ENCODE results near the gene SMPDL3B. TPM values are rescaled to one million over a fixed set of nuclear protein-coding genes. Genes with fewer than 3 reads are reported as not detected.

The SMPDL3B gene
- polyA plus RNA-seq, 4 donors = 11.6 to 15.8 (median 12.1) TPM

GRCh38 chr1:27940297-27940696 is 5.5 kb downstream of the SMPDL3B start:
- DNase-seq (ENCODE audit: low read depth in 4 of 4, low spot score in 3 of 4) = no peak

- no peak for DNase-seq (ENCODE audit: low read depth in 4 of 4, low spot score in 3 of 4)
Observed at GRCh38 chr1:27940870-27941560, 6.2 kb downstream of the SMPDL3B start.

GRCh38 chr1:27941671-27942540 is 7.1 kb downstream of the SMPDL3B start:
- no peak for DNase-seq (ENCODE audit: low read depth in 4 of 4, low spot score in 3 of 4)

- no peak for DNase-seq (ENCODE audit: low read depth in 4 of 4, low spot score in 3 of 4)
Observed at GRCh38 chr1:27945020-27945419, 10.2 kb downstream of the SMPDL3B start.

- DNase-seq (ENCODE audit: low read depth in 4 of 4, low spot score in 3 of 4) = no peak
Observed at GRCh38 chr1:27949027-27949426, 14.2 kb downstream of the SMPDL3B start.

GRCh38 chr1:27951396-27951795 is 16.6 kb downstream of the SMPDL3B start:
- DNase-seq (ENCODE audit: low read depth in 4 of 4, low spot score in 3 of 4) = no peak

GRCh38 chr1:27952147-27952546 is 17.3 kb downstream of the SMPDL3B start:
- DNase-seq (ENCODE audit: low read depth in 4 of 4, low spot score in 3 of 4) = no peak

- DNase-seq (ENCODE audit: low read depth in 4 of 4, low spot score in 3 of 4) = no peak
Observed at GRCh38 chr1:27954186-27954585, 19.4 kb downstream of the SMPDL3B start.

- no peak for DNase-seq (ENCODE audit: low read depth in 4 of 4, low spot score in 3 of 4)
Observed at GRCh38 chr1:27955076-27955475, 20.3 kb downstream of the SMPDL3B start.

GRCh38 chr1:27956761-27957160 is 22.0 kb downstream of the SMPDL3B start:
- DNase-seq (ENCODE audit: low read depth in 4 of 4, low spot score in 3 of 4) = no peak

- no peak for DNase-seq (ENCODE audit: low read depth in 4 of 4, low spot score in 3 of 4)
Observed at GRCh38 chr1:27957655-27958054, 22.9 kb downstream of the SMPDL3B start.

GRCh38 chr1:27958513-27958912 is 23.7 kb downstream of the SMPDL3B start:
- DNase-seq (ENCODE audit: low read depth in 4 of 4, low spot score in 3 of 4) = no peak

- peak; percentile 70 to 79 (median 72) for DNase-seq (ENCODE audit: low read depth in 4 of 4, low spot score in 3 of 4)
Observed at GRCh38 chr1:27959792-27960603, 25.2 kb downstream of the SMPDL3B start, which contains the start of gene XKR8. XKR8 (plus strand) TSS chr1:27959973; CDS start chr1:27960070, 97 bp downstream.

GRCh38 chr1:27960762-27961645 is 26.2 kb downstream of the SMPDL3B start:
- DNase-seq (ENCODE audit: low read depth in 4 of 4, low spot score in 3 of 4) = no peak

- DNase-seq (ENCODE audit: low read depth in 4 of 4, low spot score in 3 of 4) = no peak
Observed at GRCh38 chr1:27961646-27962221, 26.9 kb downstream of the SMPDL3B start.

- no peak for DNase-seq (ENCODE audit: low read depth in 4 of 4, low spot score in 3 of 4)
Observed at GRCh38 chr1:27963393-27963792, 28.6 kb downstream of the SMPDL3B start.

GRCh38 chr1:27966402-27967105 is 31.8 kb downstream of the SMPDL3B start:
- no peak for DNase-seq (ENCODE audit: low read depth in 4 of 4, low spot score in 3 of 4)

- no peak for DNase-seq (ENCODE audit: low read depth in 4 of 4, low spot score in 3 of 4)
Observed at GRCh38 chr1:27967106-27967883, 32.5 kb downstream of the SMPDL3B start.

All from right renal pelvis (tissue), 4 donors.